ENCODE measurements around the gene GLIS2.

Gene GLIS2

GRCh38 chr16:4385789-4386450 is 70.1 kb downstream of the GLIS2 start:
- DNase-seq, result peak; percentile 78

DNA sequence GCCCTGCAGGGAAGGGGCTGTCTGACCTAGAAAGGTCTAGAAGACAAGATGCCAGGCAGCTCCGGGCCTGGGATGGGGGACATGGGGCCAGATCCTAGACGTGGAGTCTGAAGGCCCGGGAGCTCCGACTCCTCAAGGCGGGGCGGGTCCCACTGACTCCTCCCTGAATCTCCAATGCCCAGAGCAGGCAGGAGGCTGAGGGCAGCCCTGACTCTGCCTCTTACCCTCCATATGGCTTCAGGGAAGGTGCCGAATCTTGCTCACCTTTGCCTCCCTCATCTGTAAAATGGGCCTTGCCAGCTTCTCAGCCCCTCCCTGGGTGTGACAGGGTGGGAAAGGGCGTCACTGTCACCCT is 70.6 kb downstream of the GLIS2 start:
- DNase-seq, result no peak

DNA sequence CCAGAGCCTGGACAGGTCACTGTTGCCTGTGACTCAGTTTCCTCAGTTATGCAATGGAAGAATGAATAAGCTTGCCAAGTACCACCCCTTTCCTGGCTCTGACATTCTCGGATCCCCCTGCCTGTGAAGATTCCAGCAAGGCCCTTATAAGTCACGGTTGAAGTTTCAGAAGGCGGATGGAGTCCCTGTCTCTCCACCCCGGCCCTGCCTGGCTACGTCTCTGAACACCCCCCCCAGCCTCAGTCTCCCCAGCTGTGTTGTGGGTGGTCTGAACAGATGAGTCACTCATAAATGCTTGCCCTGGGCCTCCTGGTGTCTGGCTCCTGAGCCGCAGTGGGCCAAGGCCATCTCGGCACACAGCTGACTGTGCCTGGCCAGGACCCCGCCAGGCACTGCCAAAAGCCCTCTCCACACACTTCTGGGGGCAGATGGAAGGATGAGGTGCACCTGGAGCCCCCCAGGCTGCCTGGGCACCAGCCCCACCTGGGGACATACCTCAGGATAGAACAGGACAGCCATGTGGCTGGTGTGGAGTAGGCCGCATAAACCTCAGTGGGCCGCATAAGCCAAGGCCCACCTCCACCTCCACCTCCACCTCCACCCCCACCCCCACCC is 71.2 kb downstream of the GLIS2 start:
- DNase-seq, result peak; percentile 32

DNA sequence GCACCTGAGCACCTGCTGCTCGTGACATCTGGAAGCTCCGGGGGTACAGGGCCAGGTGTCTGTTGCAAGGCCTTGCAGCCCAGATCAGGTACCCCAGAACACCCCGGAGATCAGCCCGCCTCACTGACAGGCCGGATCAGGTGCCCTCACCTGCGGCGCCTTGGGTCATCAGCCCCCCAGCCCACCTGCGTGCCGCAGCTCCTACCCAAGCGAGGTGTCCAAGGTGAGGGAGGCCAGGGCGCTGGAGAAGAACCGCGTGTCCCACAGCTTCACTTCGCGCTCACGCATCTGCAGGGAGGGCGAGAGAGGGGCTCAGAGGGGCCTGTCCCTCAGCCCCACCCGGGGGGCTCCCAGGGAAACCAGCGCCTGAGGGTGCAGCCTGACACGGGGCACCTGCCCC is 71.9 kb downstream of the GLIS2 start:
- DNase-seq, result peak; percentile 29

DNA sequence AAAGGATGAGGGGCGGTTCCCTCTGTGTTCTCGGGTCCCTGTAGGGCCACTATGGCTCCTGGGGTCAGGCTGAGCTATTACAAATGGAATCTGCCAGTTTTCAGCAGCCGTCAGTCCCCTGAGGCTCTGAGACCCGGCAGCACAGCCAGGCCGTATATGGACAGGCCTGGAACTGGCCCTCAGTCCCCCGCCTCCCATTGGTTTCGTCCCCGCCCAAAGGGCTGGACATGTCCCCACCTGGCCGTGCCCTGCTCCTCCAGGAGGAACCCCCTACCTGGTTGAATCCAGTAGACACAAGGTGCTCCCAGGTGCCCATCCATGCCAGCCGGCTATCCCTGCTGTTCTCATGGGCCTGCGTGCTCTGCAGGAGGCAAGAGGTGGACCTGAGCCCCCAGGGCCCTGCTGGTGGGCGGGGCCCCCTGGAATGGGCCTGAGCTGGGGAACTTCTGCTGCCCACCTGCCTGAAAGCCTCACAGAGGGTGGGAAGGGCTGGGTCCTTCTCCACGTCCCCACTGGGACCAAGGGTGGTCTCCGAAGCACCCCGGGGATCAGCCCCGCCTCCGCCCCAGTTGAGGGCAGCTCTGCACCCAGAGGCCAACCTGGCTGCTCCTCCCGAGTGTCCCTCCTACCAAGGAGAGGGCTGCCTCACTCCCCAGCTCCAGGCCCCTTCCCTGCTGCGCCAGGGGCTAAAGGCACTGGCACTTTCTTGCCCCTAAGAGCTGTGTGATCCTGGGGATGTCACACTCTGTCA is 72.6 kb downstream of the GLIS2 start:
- peak; percentile 48 for DNase-seq
